H9 (cell line): ENCODE results near the gene LLCFC1. TPM values are rescaled to one million over a fixed set of nuclear protein-coding genes. Genes with fewer than 3 reads are reported as not detected.

Experiments
- DNase-seq: peaks from one replicate; pipeline ENCODE4 v3.0.0-alpha.2; 2017
- H2AFZ ChIP-seq: one replicate; pipeline ENCODE4 v1.6.1; 2013; ENCODE audit warnings: mild to moderate bottlenecking, low read length, control low read depth, moderate library complexity
- H2AK5ac ChIP-seq: 2 replicates; pipeline ENCODE4 v1.6.1; 2013; ENCODE audit warnings: low read length, control low read depth, mixed read lengths; ENCODE audit not compliant: insufficient read length
- H2BK120ac ChIP-seq: one replicate; pipeline ENCODE4 v1.6.1; 2013; ENCODE audit warnings: low read depth, mild to moderate bottlenecking, low read length, control low read depth, inconsistent platforms; ENCODE audit not compliant: poor library complexity, severe bottlenecking
- H2BK12ac ChIP-seq: 2 replicates; pipeline ENCODE4 v1.6.1; 2013; ENCODE audit warnings: low read length, control low read depth, mixed read lengths, low read depth; ENCODE audit not compliant: insufficient read length
- H2BK15ac ChIP-seq: 2 replicates; pipeline ENCODE4 v1.6.1; 2013; ENCODE audit warnings: low read depth, low read length, control low read depth
- H2BK20ac ChIP-seq: one replicate; pipeline ENCODE4 v1.6.1; 2013; ENCODE audit warnings: low read depth, mild to moderate bottlenecking, low read length, control low read depth, inconsistent platforms; ENCODE audit not compliant: poor library complexity, severe bottlenecking
- H2BK5ac ChIP-seq: 2 replicates; pipeline ENCODE4 v1.6.1; 2013; ENCODE audit warnings: low read length, control low read depth, mixed read lengths; ENCODE audit not compliant: insufficient read length
- H3K14ac ChIP-seq: 2 replicates; pipeline ENCODE4 v1.6.1; 2013; ENCODE audit warnings: low read length, control low read depth; ENCODE audit not compliant: insufficient read depth
- H3K18ac ChIP-seq: 2 replicates; pipeline ENCODE4 v1.6.1; 2013; ENCODE audit warnings: low read depth, mild to moderate bottlenecking, mixed read lengths, low read length, control low read depth; ENCODE audit not compliant: insufficient read length
- H3K23ac ChIP-seq: 2 replicates; pipeline ENCODE4 v1.6.1; 2013; ENCODE audit warnings: low read length, control low read depth, mixed read lengths, low read depth; ENCODE audit not compliant: insufficient read length
- H3K23me2 ChIP-seq: 2 replicates; pipeline ENCODE4 v1.6.1; 2013; ENCODE audit warnings: low read depth, mild to moderate bottlenecking, mixed read lengths, low read length, control low read depth; ENCODE audit not compliant: insufficient read length, poor library complexity, severe bottlenecking
- H3K27ac ChIP-seq: 2 replicates; pipeline ENCODE4 v1.5.1; 2013; ENCODE audit warnings: low read length, control low read depth, mixed read lengths, low read depth; ENCODE audit not compliant: insufficient read length
- H3K27me3 ChIP-seq: 2 replicates; pipeline ENCODE4 v1.6.1; 2013; ENCODE audit warnings: low read length, control low read depth, inconsistent platforms; ENCODE audit not compliant: insufficient read depth
- H3K4ac ChIP-seq: 2 replicates; pipeline ENCODE4 v1.6.1; 2013; ENCODE audit warnings: low read depth, mild to moderate bottlenecking, control low read depth, inconsistent platforms, low read length, moderate library complexity
- H3K4me1 ChIP-seq: 2 replicates; pipeline ENCODE4 v1.6.1; 2013; ENCODE audit warnings: low read length, control low read depth, inconsistent platforms; ENCODE audit not compliant: insufficient read depth
- H3K4me2 ChIP-seq: 2 replicates; pipeline ENCODE4 v1.6.1; 2013; ENCODE audit warnings: low read length, control low read depth, mixed read lengths; ENCODE audit not compliant: insufficient read length, insufficient read depth
- H3K56ac ChIP-seq: 2 replicates; pipeline ENCODE4 v1.6.1; 2013; ENCODE audit warnings: low read depth, mild to moderate bottlenecking, mixed read lengths, low read length, control low read depth; ENCODE audit not compliant: insufficient read length
- H3K79me1 ChIP-seq: 2 replicates; pipeline ENCODE4 v1.6.1; 2013; ENCODE audit warnings: low read depth, mild to moderate bottlenecking, moderate library complexity, low read length, control low read depth, inconsistent platforms; ENCODE audit not compliant: insufficient read depth, poor library complexity, severe bottlenecking
- H3K79me2 ChIP-seq: 2 replicates; pipeline ENCODE4 v1.6.1; 2013; ENCODE audit warnings: low read length, control low read depth, inconsistent platforms; ENCODE audit not compliant: insufficient read depth
- H3K9ac ChIP-seq: 2 replicates; pipeline ENCODE4 v1.6.1; 2013; ENCODE audit warnings: low read length, control low read depth, mixed read lengths; ENCODE audit not compliant: insufficient read length; ENCODE audit errors: extremely low read depth
- H3K9me3 ChIP-seq: one replicate; pipeline ENCODE4 v1.6.1; 2013; ENCODE audit warnings: low read depth, low read length, inconsistent platforms; ENCODE audit not compliant: control insufficient read depth
- H3T11ph ChIP-seq: one replicate; pipeline ENCODE4 v1.6.1; 2013; ENCODE audit warnings: mild to moderate bottlenecking, low read length, control low read depth, inconsistent platforms
- H4K20me1 ChIP-seq: one replicate; pipeline ENCODE4 v1.6.1; 2013; ENCODE audit not compliant: control insufficient read depth, insufficient read length, insufficient read depth
- H4K5ac ChIP-seq: 2 replicates; pipeline ENCODE4 v1.6.1; 2013; ENCODE audit warnings: low read depth, mild to moderate bottlenecking, mixed read lengths, low read length, control low read depth; ENCODE audit not compliant: insufficient read length
- H4K8ac ChIP-seq: replicated peaks from 2 replicates; pipeline ENCODE4 v1.6.1; 2013; ENCODE audit warnings: low read length, control low read depth, mixed read lengths, low read depth; ENCODE audit not compliant: insufficient read length
- H4K91ac ChIP-seq: 2 replicates; pipeline ENCODE4 v1.6.1; 2013; ENCODE audit warnings: low read depth, mild to moderate bottlenecking, moderate library complexity, mixed read lengths, low read length, control low read depth; ENCODE audit not compliant: insufficient read length
- H3K27ac Mint-ChIP-seq, 3 experiments: 2 replicates in 2 of 3; 3 replicates in 1 of 3; pipeline ENCODE4 v1.8.0; 2020 to 2021; ENCODE audit warnings: mixed read lengths in 3 of 3, mild to moderate bottlenecking in 1 of 3, moderate library complexity in 1 of 3
- H3K27me3 Mint-ChIP-seq: 2 replicates; pipeline ENCODE4 v1.8.0; 2021; ENCODE audit warnings: low read depth, mild to moderate bottlenecking, moderate library complexity, mixed read lengths
- H3K36me3 Mint-ChIP-seq, 3 experiments: 2 replicates in 2 of 3; 3 replicates in 1 of 3; pipeline ENCODE4 v1.8.0; 2020 to 2021; ENCODE audit warnings: low read depth in 3 of 3, mixed read lengths in 3 of 3; ENCODE audit not compliant: insufficient read depth in 1 of 3
- H3K4me1 Mint-ChIP-seq, 2 experiments: 2 replicates each; pipeline ENCODE4 v1.8.0; 2020; ENCODE audit warnings: mixed read lengths in 2 of 2
- H3K4me3 Mint-ChIP-seq, 2 experiments: 2 replicates in 1 of 2; 3 replicates in 1 of 2; pipeline ENCODE4 v1.8.0; 2020 to 2021; ENCODE audit warnings: mild to moderate bottlenecking in 2 of 2, mixed read lengths in 2 of 2, moderate library complexity in 1 of 2
- H3K9me3 Mint-ChIP-seq, 2 experiments: 2 replicates in 1 of 2; 3 replicates in 1 of 2; pipeline ENCODE4 v1.8.0; 2020; ENCODE audit warnings: mild to moderate bottlenecking in 2 of 2, mixed read lengths in 2 of 2, moderate library complexity in 1 of 2
- WGBS: extraction: QIAGEN DNeasy Blood & Tissue Kit; methylation state at CpG from one replicate; pipeline ENCODE4 v1.1.7; 2013; ENCODE audit warnings: missing lambda C conversion rate, low lambda C conversion rate, mixed read lengths; ENCODE audit not compliant: insufficient read length; ENCODE audit errors: extremely low coverage; 5-methylcytosine and 5-hydroxymethylcytosine counted together
- total RNA-seq: library from RNA; stranded (reverse); gene quantifications from 2 replicates; pipeline ENCODE4 v1.2.1, GENCODE V29; 2021
- TF ChIP-seq, protein P1 (sequence below): fragments of 200-600 bp; sonication (generic); conservative IDR thresholded peaks from 3 replicates; pipeline ENCODE4 v1.8.0; 2021; ENCODE audit warnings: antibody characterized with exemption, mild to moderate bottlenecking

The LLCFC1 gene
- total RNA-seq, 1 experiment from 2014 or later = not detected

DNA sequence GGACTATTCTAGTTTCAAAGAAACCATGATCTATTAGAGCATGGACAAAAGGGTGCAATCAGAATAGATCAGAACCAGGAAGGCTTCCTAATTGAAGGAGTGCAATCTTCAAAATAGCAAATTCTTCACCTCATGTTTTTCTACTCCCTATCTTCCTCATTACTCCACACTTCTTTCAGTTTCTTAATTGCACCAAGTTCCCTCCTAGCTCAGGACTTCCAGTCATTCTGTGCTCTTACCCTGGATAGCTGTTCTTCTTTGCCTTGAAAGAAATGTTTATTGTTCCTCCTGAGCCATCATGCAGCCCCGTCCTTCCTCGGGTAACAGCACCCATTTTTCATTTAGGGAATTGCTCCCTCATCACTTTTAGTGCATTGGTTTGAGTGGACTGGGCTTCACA is 28.8 kb upstream of the LLCFC1 start:
- no peak overlapping the region for H3K27ac ChIP-seq
- no peak overlapping the region for H3K23ac ChIP-seq
- H2BK12ac ChIP-seq = no peak overlapping the region
- H2BK5ac ChIP-seq = no peak overlapping the region
- no peak overlapping the region for H2BK15ac ChIP-seq
- H3K79me2 ChIP-seq = no peaks in the 10 kb centered on the region
- H4K91ac ChIP-seq = no peak overlapping the region
- Mint-ChIP-seq H3K36me3 (peaks cover 3 to 12% (median 6%) of the 10 kb centered on the region in 3 experiments; a peak in 6 of 7 replicates), H3K27me3 (peaks cover 14% of the 10 kb centered on the region), H3K27ac (no peak overlapping the region), H3K9me3 (peaks cover 13 to 15% of the 10 kb centered on the region in 2 experiments), H3K4me1 (peaks cover 4 to 7% of the 10 kb centered on the region in 2 experiments), H3K4me3 (no peak overlapping the region)
- H3T11ph ChIP-seq = no peak overlapping the region
- H4K20me1 ChIP-seq = no peaks in the 10 kb centered on the region
- H4K8ac ChIP-seq = no peak overlapping the region
- no CpG with 5 or more reads among the region's 2 CpGs for WGBS
- TF ChIP-seq, protein P1, sequence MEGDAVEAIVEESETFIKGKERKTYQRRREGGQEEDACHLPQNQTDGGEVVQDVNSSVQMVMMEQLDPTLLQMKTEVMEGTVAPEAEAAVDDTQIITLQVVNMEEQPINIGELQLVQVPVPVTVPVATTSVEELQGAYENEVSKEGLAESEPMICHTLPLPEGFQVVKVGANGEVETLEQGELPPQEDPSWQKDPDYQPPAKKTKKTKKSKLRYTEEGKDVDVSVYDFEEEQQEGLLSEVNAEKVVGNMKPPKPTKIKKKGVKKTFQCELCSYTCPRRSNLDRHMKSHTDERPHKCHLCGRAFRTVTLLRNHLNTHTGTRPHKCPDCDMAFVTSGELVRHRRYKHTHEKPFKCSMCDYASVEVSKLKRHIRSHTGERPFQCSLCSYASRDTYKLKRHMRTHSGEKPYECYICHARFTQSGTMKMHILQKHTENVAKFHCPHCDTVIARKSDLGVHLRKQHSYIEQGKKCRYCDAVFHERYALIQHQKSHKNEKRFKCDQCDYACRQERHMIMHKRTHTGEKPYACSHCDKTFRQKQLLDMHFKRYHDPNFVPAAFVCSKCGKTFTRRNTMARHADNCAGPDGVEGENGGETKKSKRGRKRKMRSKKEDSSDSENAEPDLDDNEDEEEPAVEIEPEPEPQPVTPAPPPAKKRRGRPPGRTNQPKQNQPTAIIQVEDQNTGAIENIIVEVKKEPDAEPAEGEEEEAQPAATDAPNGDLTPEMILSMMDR = no peak
- H2AK5ac ChIP-seq = no peak overlapping the region
- H3K4me2 ChIP-seq = no peak overlapping the region
- H2AFZ ChIP-seq = no peak overlapping the region
- H3K23me2 ChIP-seq = no peaks in the 10 kb centered on the region
- no peak overlapping the region for H3K56ac ChIP-seq
- H4K5ac ChIP-seq = no peak overlapping the region
- H3K9me3 ChIP-seq = peaks cover 6% of the 10 kb centered on the region
- H3K4ac ChIP-seq = no peak overlapping the region
- no peak overlapping the region for H2BK20ac ChIP-seq
- no peak overlapping the region for H3K18ac ChIP-seq
- no peak overlapping the region for H2BK120ac ChIP-seq
- no peaks in the 10 kb centered on the region; the same call in 1 of the 2 replicates for H3K27me3 ChIP-seq
- H3K4me1 ChIP-seq = no peaks in the 10 kb centered on the region
- no peak overlapping the region for H3K14ac ChIP-seq
- H3K79me1 ChIP-seq = no peaks in the 10 kb centered on the region
- H3K9ac ChIP-seq = no peak overlapping the region
- DNase-seq = no peak
